Limb (tissue), 2 donors: Measurements from ENCODE around the gene KRT76.
"Not testable (repeated sequence)": the region's sequence is repeated elsewhere in the genome, so short reads cannot be mapped to it uniquely, and the experiment has no call there.

Experiments
- DNase-seq, 2 donors: peaks; one replicate each; pipeline ENCODE4 v3.0.0-alpha.2; 2016; ENCODE audit errors: extremely low spot score in 2 of 2

KRT76 gene

DNA sequence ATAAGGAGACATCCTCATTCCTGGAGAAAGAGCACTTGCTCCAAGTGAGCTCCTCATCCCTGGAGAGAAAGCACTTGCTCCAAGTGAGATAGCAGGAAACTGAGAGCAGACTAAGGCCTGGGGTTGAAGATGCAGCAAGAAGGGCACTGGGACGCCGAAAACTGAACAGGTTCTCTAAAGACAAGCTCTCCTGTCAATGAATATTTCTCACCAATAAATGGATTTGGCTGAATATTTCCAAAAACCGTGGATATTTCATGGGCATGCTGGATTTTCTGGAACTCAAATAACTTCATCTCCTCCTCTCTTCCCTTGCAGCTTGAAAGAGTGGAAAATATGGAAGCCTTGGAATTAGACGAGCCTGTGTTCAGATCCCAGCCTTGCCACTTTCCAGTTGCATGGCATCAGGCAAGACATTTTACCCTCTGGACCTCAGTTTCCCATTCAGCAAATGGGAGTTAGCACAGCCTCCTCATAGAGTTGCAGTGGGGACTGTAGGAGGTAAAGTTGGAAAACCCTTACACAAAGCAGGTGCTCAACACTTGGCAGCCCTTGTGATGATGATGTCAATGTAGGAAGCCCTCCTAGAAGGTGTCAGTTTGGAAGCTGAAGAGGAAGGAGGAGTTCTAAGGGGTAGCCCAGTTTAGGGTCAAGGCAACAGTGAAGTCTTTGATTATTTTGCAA is 4.4 kb upstream of the KRT76 start:
- no peak for DNase-seq

DNA sequence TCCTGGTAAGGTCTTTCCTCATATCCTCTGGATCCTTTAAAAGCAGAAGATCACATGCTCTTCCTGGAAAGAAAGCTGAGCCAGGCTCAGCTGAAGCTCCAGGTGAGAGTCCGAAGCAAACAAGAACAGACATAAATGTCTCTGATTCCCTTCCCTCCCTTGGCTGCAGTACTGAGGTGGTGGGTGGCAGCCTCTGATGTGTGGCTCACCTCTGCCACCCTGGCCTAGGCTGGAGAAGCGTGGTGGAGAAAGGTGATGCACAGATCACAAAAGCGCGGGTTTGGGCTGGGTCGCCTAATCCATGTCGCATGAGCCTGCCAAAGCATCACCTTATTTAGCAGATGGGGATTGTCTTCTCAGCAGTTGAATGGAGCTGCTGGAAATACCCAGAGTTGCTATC is 2.8 kb upstream of the KRT76 start:
- DNase-seq, result no peak

DNA sequence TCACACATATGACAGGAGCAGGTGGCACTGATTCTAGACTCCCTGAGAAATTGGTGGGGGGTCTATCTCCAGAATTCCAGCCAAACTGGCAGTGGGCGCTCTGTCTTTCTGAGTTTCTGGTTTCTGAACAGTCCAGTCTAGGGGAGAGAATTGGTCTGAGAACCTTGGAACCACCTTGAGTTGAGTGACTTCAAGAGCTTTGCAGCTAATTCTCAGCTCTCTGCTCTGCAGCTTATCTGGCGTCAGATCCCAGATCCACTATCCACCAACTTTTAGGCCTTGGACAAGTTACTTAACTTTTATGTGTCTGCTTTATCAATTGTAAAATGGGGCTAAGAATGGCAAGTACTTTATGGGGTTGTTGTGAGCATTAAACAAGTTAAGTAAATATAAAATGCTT is 1.7 kb upstream of the KRT76 start:
- no peak for DNase-seq

DNA sequence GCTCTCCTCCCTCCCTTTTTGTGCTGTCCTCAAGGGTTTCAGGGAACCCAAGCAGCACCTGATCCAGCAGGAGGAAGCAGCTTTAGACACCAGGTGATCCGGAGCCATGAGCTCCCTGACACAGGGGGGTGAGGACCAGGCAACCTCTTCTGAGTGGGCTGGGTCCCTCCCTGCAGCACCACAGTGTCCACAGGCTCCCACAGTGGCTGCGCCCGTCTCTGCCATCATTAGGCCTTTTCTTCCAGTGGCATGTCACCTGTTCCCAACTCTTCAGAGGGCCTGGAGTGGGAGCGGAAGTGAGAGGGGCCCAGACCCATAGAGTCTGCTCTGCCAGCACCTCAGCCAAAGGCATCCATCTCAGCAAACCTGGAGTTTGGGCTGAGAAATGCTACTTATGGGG is 421 bp upstream of the KRT76 start:
- no peak for DNase-seq

DNA sequence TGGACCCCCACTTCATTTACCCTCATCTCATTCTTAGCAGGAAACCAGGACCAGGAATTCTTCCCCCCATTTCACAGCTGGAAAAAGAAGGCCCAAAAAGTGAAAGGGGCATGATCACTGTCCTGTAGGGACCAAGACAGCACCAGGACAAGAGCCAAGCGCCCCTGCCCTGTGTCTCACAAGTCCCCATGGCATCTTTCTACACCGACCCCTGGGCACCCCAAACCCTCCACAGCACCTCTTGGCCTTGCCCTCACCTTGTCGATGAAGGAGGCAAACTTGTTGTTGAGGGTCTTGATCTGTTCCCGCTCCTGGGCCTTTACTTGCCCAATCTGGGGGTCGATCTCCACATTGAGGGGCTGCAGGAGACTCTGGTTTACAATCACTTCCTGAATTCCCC is 710 bp downstream of the KRT76 start:
- DNase-seq, result no peak

DNA sequence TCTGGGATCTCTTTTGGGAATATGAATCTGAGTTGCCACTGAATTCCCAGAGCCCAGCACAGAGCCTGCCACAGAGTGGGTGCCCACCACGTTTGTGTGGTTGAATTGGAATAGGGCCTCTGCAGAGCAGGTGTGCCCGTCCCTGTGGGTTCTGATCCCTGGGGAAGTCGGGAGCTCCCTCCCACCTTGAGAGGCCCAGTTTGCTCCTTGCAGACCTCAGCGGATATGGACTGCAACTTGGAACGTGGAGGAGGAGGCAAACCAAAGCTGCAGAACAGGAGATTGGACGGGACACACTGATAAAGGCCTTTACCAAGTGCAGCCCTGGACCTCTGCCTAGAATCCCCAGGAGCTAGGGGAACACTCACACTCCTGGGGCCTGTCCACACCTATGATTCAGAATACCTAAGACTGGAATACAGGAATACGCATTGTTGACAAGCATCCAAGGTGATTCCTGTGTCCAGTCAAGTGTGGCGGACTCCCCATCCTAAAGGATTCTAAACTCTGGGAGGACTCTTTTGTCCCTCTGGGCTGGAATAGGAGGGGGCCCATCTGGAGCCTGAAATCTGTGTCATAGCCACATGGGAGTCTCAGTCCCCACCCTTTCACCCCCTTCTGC is 2.4 kb downstream of the KRT76 start:
- DNase-seq, result no peak

DNA sequence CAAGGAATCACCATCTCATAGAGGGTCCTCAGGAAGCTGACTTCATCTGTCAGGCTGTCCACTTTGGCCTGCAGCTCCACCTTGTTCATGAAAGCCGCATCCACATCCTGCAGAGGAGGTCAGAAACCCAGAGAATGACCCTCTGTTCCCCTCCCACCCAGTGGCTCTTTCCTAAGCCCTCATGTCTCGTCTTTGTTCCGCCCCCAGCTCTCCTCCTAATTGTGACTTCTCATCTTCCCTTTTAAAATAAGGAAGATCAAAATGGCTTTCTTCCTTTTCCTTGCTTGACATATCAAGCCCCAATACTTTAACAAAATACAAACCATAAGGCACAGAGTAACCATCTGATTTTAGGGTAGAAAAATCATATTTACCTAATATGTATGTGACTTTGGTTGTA is 4.4 kb downstream of the KRT76 start:
- no peak for DNase-seq

DNA sequence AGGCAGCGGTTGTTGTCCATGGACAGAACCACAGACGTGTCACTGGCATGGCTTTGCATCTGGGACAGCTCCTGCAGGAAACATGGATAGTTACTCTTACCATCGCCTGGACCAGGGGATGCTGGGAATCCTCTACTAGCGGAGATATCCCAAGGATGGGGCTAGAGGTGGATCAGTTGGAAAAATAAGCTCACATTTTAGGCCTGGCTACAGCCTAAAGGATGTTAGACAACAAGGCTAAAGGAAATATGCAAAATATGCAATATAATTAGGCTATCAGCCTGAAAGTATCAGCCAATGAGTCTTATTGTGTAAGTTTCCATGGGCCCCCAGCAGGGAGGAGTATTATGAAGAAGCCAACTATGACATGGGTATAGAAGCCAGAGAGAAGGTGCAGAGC is 5.0 kb downstream of the KRT76 start:
- DNase-seq, result no peak

DNA sequence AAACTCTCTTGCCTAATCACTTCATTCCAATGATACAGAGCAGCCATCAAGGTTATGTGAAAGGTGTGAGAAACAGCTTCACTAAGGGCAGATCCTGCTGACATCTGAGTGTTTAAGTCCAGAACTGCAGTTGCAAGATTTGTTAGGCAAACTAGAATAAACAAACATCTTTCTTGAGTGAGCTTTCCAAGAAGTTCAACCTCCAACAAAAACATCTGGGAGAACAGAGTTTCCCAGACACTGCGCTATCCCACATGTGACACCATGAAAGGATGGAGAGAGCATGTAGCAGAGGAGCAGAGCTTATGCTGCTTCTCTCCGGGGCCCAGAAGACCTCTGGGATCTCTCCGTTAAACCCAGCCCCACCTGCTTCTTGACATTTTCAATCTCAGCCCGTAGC is 5.6 kb downstream of the KRT76 start:
- no peak for DNase-seq

DNA sequence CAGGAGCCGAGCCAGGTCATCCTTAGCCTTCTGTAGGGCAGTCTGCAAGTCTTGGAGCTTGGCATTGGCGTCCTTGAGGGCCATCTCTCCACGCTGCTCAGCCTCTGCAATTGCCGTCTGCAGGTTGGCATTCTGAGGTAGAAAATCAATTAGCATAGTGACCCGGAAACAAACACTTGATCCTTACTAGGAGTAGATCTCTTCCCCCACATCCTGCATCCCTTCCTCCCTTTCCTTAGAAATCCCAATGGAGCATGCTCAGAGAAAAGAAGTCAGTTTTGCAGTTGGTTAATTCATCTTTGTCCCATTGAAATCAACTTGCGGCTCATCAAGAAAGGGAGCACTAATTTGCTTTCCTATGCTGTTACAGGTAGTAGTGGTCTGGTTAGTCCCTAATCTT is 6.1 kb downstream of the KRT76 start:
- no peak for DNase-seq

DNA sequence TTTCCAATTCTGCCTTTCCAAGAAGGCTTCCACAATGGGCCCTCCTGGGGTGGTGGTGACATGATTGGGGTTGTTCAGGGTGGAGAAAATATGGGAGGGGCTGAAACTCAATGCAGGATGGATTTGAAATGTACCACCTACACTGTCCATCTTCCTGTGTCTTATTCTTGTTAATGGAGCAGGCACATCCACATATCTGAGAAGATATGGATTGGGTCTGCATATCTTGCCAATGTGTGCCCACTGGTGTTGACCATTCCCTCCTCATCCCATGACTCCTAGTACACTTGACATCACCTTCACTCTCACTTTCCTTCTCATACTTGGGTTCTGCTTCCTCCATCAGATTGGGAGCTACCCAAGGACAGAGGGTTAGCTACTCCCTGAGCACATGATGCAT is 7.2 kb downstream of the KRT76 start:
- DNase-seq, result no peak

DNA sequence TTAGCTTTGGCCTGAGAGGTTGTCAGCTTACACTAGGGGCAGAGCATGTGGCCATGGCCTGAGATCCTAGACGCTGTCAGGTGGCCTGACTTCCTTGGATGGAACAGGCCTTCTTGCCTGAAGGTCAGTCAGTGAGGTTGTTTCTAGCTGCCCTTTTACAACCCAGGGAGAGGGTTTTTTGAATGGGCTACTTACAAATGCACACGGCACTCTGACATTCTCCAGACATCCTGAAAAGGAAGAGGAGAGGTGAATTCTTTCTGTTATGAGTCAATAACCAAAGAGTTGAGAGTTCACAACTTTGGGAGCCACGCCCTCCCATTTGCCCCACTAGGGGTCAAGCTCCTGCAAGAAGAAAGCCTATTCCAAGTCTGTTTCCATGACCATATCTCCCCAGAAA is 7.8 kb downstream of the KRT76 start:
- no peak for DNase-seq

DNA sequence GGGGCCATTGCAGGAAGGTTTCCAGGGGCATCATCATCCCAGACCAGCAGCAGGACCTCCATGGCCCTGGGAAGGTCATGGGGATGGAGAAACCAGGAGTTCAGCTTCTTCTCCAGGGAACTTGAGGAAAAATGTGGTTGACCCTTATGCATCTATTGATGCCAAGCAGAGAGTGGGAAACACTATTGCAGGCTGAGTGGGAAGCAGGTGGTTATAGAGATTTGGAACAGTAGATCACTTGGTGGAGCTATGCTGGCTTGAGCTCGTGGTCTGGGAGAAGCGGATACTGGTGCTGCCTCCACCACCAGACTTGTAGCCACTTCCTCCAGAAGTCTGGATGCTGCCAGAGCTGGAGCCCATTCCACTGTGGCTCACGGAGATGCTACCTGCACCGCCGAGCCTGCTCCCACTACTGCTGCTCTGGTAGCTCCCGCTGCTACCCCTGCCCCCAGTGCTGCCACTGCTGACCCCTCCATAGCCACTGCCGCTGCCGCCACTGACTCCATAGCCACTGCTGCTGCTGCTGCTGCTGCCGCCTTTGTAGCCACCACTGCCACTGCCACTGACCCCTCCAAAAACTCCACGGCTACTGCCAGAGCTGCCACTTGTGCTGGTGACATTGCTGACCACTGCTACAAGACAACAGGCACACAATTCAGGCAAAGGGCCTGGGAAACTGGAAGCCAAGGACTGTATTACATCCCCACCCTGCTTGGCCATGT is 8.5 kb downstream of the KRT76 start:
- no peak for DNase-seq

DNA sequence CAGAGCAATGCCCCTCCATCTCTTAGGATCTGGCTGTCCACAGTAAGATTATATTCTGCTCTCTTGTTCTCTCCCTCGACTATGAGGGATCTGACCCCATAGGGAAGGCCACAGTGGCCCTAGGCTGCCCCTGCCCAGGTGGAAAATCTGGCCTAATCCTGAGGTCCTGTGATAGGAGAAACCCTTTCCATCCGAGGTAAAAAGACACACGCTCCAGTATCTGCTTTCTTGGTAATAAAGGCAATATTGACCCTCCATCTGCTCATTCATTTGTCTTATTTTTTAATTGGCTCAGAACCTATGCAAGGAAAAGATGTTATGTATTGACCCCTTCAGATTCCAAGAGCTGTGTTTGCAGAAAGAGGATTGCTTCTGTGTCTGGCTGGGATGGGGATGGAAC is 9.7 kb downstream of the KRT76 start:
- no peak for DNase-seq

DNA sequence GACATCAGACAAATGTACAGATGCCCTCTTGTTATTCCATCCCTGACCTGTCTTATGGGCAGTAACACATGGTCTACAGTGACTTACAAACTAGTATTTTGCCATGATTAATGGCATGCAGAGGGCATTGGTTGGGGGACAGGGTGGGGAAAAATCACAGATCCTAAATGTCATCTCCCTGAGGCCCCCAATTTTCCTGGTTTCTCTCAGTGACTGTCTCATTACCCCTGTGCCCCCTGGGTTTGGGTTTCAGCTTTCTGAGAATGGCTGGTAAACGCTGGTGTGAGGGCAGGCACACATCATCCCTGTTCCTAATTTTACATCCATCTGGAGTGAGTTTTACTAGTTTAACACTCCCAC is 10.1 kb downstream of the KRT76 start:
- no peak for DNase-seq

DNA sequence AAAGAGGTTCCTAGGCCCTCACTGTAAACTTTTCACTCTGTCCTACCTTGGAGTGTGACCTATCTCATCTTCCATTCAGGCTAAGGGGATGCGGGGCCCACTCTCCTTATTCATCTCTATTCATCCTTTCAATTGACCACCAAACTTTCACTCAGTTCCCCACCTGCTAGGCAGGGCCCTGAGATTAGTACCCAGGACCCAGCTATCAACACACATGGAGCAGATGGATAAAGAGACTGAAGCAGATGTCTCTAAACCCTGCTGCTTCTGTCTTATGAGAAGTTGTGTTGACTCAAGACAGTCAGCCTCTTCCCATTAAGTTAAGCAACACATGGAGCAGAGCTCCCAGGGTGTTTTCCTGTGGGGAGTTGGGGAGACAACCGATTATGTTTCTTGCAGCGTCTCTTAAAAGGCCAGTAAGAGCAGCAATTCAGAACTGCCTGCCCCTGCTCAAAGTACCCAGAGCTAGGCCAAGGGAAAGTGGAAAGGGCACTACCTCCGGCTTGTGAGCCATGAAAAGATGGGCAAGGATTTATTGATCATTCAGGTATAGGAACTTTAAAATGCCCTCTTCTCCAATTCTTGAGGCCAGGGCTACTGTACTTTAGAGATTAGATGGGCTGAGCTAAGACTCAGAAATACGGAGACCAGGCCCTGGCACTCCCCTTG is 10.7 kb downstream of the KRT76 start:
- no peak for DNase-seq

DNA sequence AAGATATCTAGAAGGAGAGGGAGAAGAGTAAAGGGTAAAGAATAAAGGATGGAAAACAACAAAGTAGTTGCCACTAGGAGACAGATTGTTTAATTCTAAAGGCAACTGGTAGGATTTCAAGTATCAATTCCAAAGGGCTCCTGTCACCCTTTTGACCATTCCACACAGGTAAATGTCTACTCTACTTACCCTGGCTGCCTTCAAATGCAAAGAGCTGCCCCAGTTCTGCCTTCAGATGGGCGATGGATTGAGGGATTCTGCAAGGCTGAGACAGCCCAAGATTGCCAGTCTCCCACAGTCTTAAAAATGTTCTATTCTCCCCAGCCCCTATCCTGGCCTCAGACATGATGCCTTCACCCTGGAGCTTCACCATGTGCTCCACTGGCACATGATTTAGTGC is 11.4 kb downstream of the KRT76 start:
- no peak for DNase-seq

DNA sequence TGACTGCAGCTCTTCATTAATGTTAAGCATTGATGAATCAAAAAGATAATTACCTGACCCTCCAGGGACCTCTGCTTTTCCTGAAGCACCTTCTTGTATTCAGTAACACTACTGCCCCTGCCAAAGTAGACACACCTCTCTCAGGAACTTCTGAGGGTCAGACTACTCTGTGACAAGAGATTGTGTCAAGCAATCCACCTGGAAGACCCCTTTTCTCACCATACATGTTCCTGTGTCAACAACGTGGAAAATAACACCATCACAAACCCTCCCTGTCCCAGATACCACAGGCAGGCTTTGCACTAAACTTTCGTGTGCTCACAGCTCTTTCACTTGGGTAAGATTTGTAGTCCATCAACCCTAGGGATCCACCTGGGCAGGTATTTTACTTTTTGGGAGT is 13.2 kb downstream of the KRT76 start:
- no peak for DNase-seq

DNA sequence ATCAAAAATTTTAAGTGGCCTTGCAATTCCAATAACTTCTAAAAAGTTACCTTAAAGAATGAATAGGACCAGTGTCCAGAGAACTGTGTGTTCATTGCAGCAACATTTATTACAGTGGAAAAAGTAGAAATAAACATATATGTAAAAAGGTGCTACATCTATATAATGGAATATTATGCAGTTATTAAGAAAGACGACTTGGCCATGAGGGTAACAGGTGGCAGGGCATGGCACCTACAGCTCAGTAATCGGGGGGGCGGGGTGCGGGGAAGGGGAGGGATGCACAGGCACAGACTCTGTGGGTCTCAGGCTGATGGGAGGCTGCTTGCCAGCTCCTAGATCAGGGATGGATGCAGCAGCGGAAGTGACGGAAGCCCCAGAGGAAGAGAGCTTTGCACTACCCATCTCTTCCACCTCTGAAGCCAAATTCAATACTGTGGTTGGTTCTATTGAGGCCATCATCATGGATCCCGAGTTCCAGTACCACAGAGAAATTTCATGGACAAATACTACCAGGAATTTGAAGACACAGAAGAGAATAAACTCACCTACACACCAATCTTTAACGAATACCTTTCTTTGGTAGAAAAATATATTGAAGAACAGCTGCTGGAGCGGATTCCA is 14.0 kb downstream of the KRT76 start:
- no peak for DNase-seq

DNA sequence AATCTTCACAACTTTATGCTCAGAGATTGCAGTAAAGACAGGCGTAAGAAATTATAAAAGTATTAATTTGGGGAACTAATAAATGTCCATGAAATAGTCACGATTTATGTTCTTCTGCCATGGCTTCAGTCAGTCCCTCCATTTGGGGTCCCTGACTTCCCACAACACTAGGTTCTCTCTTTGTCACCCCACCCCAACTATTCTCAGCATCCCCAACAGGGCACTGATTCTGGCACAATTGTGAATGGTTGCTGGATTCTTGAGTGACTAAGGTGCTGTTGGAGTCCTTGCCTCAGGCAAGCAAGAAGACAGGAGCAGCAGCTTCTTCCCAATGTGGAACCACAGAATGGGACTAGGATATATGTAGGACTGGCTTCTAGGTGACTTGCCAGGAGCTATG is 15.3 kb downstream of the KRT76 start:
- no peak for DNase-seq

DNA sequence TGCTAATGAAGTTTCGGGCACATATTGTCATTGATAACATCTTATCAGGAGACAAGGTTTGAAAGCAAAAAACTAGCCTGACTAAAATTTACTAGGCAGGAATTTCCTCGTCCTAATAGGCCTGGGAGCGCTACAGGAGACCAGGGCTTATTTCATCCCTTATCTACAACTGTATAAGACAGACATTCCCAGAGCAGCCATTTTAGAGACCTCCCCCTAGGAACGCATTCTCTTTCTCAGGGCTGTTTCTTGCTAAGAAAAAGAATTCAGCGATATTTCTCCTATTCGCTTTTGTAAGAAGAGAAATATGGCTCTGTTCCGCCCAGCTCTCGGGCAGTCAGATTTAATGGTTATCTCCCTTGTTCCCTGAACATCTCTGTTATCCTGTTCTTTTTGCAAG is 15.9 kb downstream of the KRT76 start:
- not testable (repeated sequence) for DNase-seq

DNA sequence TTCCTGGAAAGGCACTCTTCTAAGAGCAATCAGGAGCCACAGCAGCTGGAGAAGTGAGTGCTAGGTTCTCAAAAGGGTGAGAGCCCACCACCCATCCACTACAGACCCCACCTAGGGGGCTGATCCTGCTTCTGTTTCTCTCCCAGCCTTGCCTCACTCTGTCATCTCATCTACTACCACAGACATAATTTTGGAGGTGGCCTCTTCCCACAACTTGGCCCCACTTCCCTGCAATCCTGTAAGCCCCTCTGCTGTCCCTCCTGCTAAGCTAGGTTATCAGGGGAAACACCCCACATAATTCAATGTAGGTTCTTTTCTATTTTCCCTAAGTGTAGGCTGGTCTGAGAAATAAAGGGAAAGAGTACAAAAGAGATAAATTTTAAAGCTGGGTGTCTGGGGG is 16.5 kb downstream of the KRT76 start:
- DNase-seq, result no peak
